ENCODE data around the gene DGCR6L.
"Not testable (repeated sequence)": the region's sequence is repeated elsewhere in the genome, so short reads cannot be mapped to it uniquely, and the experiment has no call there.

Gene DGCR6L

GRCh38 chr22:20319745-20320658 is at the start of gene DGCR6L:
Gene DGCR6L (minus strand): TSS chr22:20320060. CDS start chr22:20319988, 72 bp downstream.
- DNase-seq (ENCODE audit: low read depth, low spot score) = peak; percentile 95

- DNase-seq (ENCODE audit: low read depth, low spot score) = not testable (repeated sequence)
These were observed 49.0 kb upstream of the DGCR6L start for GRCh38 chr22:20368875-20369274.

GRCh38 chr22:20366841-20367240 is 47.0 kb upstream of the DGCR6L start:
- DNase-seq (ENCODE audit: low read depth, low spot score) = not testable (repeated sequence)

- not testable (repeated sequence) for DNase-seq (ENCODE audit: low read depth, low spot score)
These were observed 44.7 kb upstream of the DGCR6L start for GRCh38 chr22:20364335-20365260.

GRCh38 chr22:20362403-20362802 is 42.5 kb upstream of the DGCR6L start:
- DNase-seq (ENCODE audit: low read depth, low spot score) = not testable (repeated sequence)

GRCh38 chr22:20361752-20362229 is 41.9 kb upstream of the DGCR6L start:
- DNase-seq (ENCODE audit: low read depth, low spot score) = not testable (repeated sequence)

GRCh38 chr22:20360866-20361751 is 41.2 kb upstream of the DGCR6L start:
- not testable (repeated sequence) for DNase-seq (ENCODE audit: low read depth, low spot score)

- DNase-seq (ENCODE audit: low read depth, low spot score) = not testable (repeated sequence)
These were observed 40.4 kb upstream of the DGCR6L start for GRCh38 chr22:20360261-20360660.

- not testable (repeated sequence) for DNase-seq (ENCODE audit: low read depth, low spot score)
These were observed 38.8 kb upstream of the DGCR6L start for GRCh38 chr22:20358503-20359239.

- not testable (repeated sequence) for DNase-seq (ENCODE audit: low read depth, low spot score)
These were observed 38.1 kb upstream of the DGCR6L start for GRCh38 chr22:20357967-20358366.

- DNase-seq (ENCODE audit: low read depth, low spot score) = not testable (repeated sequence)
These were observed 37.0 kb upstream of the DGCR6L start for GRCh38 chr22:20356906-20357305.

- not testable (repeated sequence) for DNase-seq (ENCODE audit: low read depth, low spot score)
These were observed 36.2 kb upstream of the DGCR6L start for GRCh38 chr22:20355939-20356636.

- DNase-seq (ENCODE audit: low read depth, low spot score) = no peak
These were observed 34.5 kb upstream of the DGCR6L start for GRCh38 chr22:20354238-20354975.

GRCh38 chr22:20352536-20352935 is 32.7 kb upstream of the DGCR6L start:
- not testable (repeated sequence) for DNase-seq (ENCODE audit: low read depth, low spot score)

- not testable (repeated sequence) for DNase-seq (ENCODE audit: low read depth, low spot score)
These were observed 26.7 kb upstream of the DGCR6L start for GRCh38 chr22:20346553-20346952.

GRCh38 chr22:20338291-20338690 is 18.4 kb upstream of the DGCR6L start:
- DNase-seq (ENCODE audit: low read depth, low spot score) = not testable (repeated sequence)

- not testable (repeated sequence) for DNase-seq (ENCODE audit: low read depth, low spot score)
These were observed 17.9 kb upstream of the DGCR6L start for GRCh38 chr22:20337807-20338206.

GRCh38 chr22:20336561-20336960 is 16.7 kb upstream of the DGCR6L start:
- DNase-seq (ENCODE audit: low read depth, low spot score) = not testable (repeated sequence)

GRCh38 chr22:20328569-20328930 is 8.7 kb upstream of the DGCR6L start:
- DNase-seq (ENCODE audit: low read depth, low spot score) = not testable (repeated sequence)

All from activated CD4-positive, CD25-positive, alpha-beta regulatory T cell treated with anti-CD3 and anti-CD28 coated beads, Interleukin-2, amount 50 U/mL, for 16 hours (primary cell).